Upper lobe of left lung (tissue), 4 donors: ENCODE data around the gene PGRMC2.

ENCODE experiments used
- EP300 ChIP-seq, 4 donors: sonication (generic); formaldehyde crosslinking; IDR thresholded peaks; one replicate each; pipeline ENCODE4 v1.5.1; 2017; ENCODE audit warnings: antibody characterized with exemption in 4 of 4, control low read depth in 2 of 4
- POLR2A ChIP-seq, 4 donors: fragments of 450-650 bp; IDR thresholded peaks; one replicate each; pipeline ENCODE4 v1.5.1; 2016 to 2017; ENCODE audit warnings: antibody characterized with exemption in 4 of 4, mild to moderate bottlenecking in 2 of 4
- POLR2AphosphoS5 ChIP-seq, 2 donors: sonication (generic); formaldehyde crosslinking; IDR thresholded peaks; one replicate each; pipeline ENCODE4 v1.5.1; 2017; ENCODE audit warnings: antibody characterized with exemption in 2 of 2
- TF ChIP-seq, protein P1 (sequence below), 6 experiments: fragments of 450-650 bp in 4 of 6; fragments of 200-600 bp in 2 of 6; sonication (generic) in 2 of 6; IDR thresholded peaks; one replicate each; pipeline ENCODE4 v1.5.1; 2016 to 2019; ENCODE audit warnings: antibody characterized with exemption in 6 of 6

DNA sequence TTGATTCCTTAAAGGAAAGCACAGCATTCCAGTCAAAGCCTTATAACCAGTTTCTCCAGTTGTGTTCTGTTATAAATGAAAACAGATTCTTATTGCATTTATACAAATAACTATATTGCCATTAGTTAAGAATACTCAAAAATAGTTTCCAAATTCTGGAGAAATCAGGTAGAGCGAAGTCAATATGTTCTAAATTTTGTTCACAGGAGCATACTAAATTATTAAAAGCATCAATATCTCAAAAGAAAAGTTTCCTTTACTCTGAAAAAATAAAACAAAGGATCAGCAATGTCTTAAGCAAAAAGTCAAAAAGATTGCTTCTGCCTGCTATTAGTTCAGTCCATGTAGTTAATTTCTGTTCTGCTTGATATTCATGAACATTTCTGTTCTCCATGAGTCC lies 39.7 kb downstream of the PGRMC2 start:
- TF ChIP-seq POLR2A (IDR thresholded peaks at IDR 0.05) (no peak), POLR2AphosphoS5 (IDR thresholded peaks at IDR 0.05) (no peak), EP300 (IDR thresholded peaks at IDR 0.05) (no peak)
- TF ChIP-seq, protein P1, sequence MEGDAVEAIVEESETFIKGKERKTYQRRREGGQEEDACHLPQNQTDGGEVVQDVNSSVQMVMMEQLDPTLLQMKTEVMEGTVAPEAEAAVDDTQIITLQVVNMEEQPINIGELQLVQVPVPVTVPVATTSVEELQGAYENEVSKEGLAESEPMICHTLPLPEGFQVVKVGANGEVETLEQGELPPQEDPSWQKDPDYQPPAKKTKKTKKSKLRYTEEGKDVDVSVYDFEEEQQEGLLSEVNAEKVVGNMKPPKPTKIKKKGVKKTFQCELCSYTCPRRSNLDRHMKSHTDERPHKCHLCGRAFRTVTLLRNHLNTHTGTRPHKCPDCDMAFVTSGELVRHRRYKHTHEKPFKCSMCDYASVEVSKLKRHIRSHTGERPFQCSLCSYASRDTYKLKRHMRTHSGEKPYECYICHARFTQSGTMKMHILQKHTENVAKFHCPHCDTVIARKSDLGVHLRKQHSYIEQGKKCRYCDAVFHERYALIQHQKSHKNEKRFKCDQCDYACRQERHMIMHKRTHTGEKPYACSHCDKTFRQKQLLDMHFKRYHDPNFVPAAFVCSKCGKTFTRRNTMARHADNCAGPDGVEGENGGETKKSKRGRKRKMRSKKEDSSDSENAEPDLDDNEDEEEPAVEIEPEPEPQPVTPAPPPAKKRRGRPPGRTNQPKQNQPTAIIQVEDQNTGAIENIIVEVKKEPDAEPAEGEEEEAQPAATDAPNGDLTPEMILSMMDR (IDR thresholded peaks at IDR 0.05) = no peak
